Uterine smooth muscle cell (primary cell): ENCODE data around the gene MRGPRX1. TPM values are rescaled to one million over a fixed set of nuclear protein-coding genes. Genes with fewer than 3 reads are reported as not detected.

Experiments
- total RNA-seq: library from RNA; depleted of rRNA; stranded (reverse); fragments of >200 nt; gene quantifications from 2 replicates; pipeline ENCODE4 v1.2.3, GENCODE V29; 2014

The MRGPRX1 gene
- not detected in 2 replicates for total RNA-seq

DNA sequence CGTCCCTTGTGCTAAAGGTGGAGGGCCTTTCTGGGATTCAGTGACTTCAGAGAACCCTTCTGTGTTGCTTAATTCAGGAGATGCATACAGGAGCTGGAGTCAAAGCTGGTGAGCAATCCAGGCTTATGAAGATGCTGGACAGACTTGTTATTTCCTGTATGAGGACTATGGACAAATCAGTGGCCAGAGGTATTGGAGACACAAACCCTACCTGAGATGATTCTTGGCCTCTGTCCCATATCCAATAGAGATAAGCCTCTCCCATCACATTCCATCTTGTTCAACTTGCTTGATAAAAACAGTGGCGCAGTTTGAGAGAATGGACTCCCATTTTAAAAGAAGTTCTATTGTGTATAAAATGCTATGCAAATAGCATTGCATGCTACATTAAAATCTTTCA, at the start of gene MRGPRX1:
Gene MRGPRX1 (minus strand): TSS at position 101 of the 400 bp plus-strand sequence. CDS start 4,630 bp downstream, outside the sequence.

Other genes with a start within 250 kb of the MRGPRX1 start
- 0.11 and 0.25 TPM in 2 replicates for gene TMEM86A, start 240.6 kb downstream of the MRGPRX1 start, total RNA-seq
- not detected in 2 replicates for gene IGSF22, start 213.2 kb downstream of the MRGPRX1 start, total RNA-seq
- gene PTPN5, start 147.6 kb downstream of the MRGPRX1 start, total RNA-seq, result under 0.01 TPM in 1 of 2 replicates, not detected in the other
- not detected in 2 replicates for gene MRGPRX2, start 121.3 kb upstream of the MRGPRX1 start, total RNA-seq
- gene ZDHHC13, start 177.8 kb upstream of the MRGPRX1 start, total RNA-seq, result 14.4 and 22.9 TPM in 2 replicates